Measurements from ENCODE around the gene TBXA2R. TPM values are rescaled to one million over a fixed set of nuclear protein-coding genes. Genes with fewer than 3 reads are reported as not detected.

The TBXA2R gene
- total RNA-seq, 2 experiments from 2014 or later, result 0.47 to 0.75 TPM

GRCh38 chr19:3554254-3555083, 52.2 kb downstream of the TBXA2R start:
- H3K27me3 Mint-ChIP-seq, result no peaks in the 10 kb centered on the region
- peak overlapping the region; percentile 93 for H3K27ac Mint-ChIP-seq
- DNase-seq (peak in 13 of 14 experiments; percentile 20 to 85 (median 50)), ATAC-seq (ENCODE audit: poor library complexity) (peak; percentile 63)
- H3K9me3 Mint-ChIP-seq, result no peaks in the 10 kb centered on the region
- no peaks in the 10 kb centered on the region for H3K9me3 ChIP-seq (ENCODE audit: control insufficient read depth in 1 of 2, insufficient read depth in 1 of 2, low read length in 2 of 2)
- H3K4me1 ChIP-seq (ENCODE audit: insufficient read depth, low read length), result peaks cover 65% of the 10 kb centered on the region
- POLR2A ChIA-PET, result interaction anchor here (0.6 to 2.1 kb wide), 14 partner anchors 9 to 1537 kb away, joined by 3 to 19 read pairs (median 3); partner anchors contain the start of genes MRPL54, S1PR4 and TEKTIP1
- H3K27me3 ChIP-seq (ENCODE audit: control insufficient read depth in 1 of 2, insufficient read depth in 2 of 2, low read length in 2 of 2), result no peaks in the 10 kb centered on the region
- peaks cover 19% of the 10 kb centered on the region for H3K36me3 Mint-ChIP-seq (ENCODE audit: low read depth)
- CTCF ChIA-PET, result interaction anchor here (0.7 to 2.1 kb wide), 3 partner anchors 9 to 769 kb away, joined by 3 to 18 read pairs (median 4); partner anchors contain the start of gene THOP1
- H3K27ac ChIP-seq (ENCODE audit: low read depth in 1 of 2, low read length in 2 of 2), result peak overlapping the region; percentile 80 to 82
- H3K36me3 ChIP-seq (ENCODE audit: insufficient read depth, low read length), result peaks cover 6% of the 10 kb centered on the region
- H3K4me3 Mint-ChIP-seq, result peak overlapping the region; percentile 93
- intact Hi-C loops (cut with DNase I, micrococcal nuclease), result loop anchor here in 1 of 2 experiments (1.0 to 2.0 kb wide), 2 partner anchors 18 to 72 kb away; partner anchors contain the start of genes CACTIN and HMG20B
- peak overlapping the region; percentile 45 for H3K4me3 ChIP-seq (ENCODE audit: low read length)
- TF ChIP-seq CTCF (IDR thresholded peaks at IDR 0.05), result no peak
- H3K4me1 Mint-ChIP-seq (ENCODE audit: low read depth), result peaks cover 42% of the 10 kb centered on the region

- peak overlapping the region; percentile 72 for H3K27ac Mint-ChIP-seq
Measured at GRCh38 chr19:3551792-3552095, 54.9 kb downstream of the TBXA2R start.

More at GRCh38 chr19:3551792-3552095, 54.9 kb downstream of the TBXA2R start:
- POLR2A ChIA-PET, result no interaction called here
- DNase-seq (no peak), ATAC-seq (ENCODE audit: poor library complexity) (no peak)
- Mint-ChIP-seq H3K9me3 (no peaks in the 10 kb centered on the region), H3K36me3 (ENCODE audit: low read depth) (peaks cover 26% of the 10 kb centered on the region), H3K27me3 (no peaks in the 10 kb centered on the region), H3K4me3 (peak overlapping the region; percentile 38), H3K4me1 (ENCODE audit: low read depth) (peaks cover 36% of the 10 kb centered on the region)
- H3K4me1 ChIP-seq (ENCODE audit: insufficient read depth, low read length), result peaks cover 60% of the 10 kb centered on the region
- no peak for TF ChIP-seq CTCF (IDR thresholded peaks at IDR 0.05)
- CTCF ChIA-PET, result no interaction called here
- H3K27me3 ChIP-seq (ENCODE audit: control insufficient read depth in 1 of 2, insufficient read depth in 2 of 2, low read length in 2 of 2), result no peaks in the 10 kb centered on the region
- intact Hi-C loops (cut with DNase I, micrococcal nuclease), result no loop called here
- no peak overlapping the region for H3K27ac ChIP-seq (ENCODE audit: low read depth in 1 of 2, low read length in 2 of 2)
- H3K9me3 ChIP-seq (ENCODE audit: control insufficient read depth in 1 of 2, insufficient read depth in 1 of 2, low read length in 2 of 2), result no peaks in the 10 kb centered on the region
- no peak overlapping the region for H3K4me3 ChIP-seq (ENCODE audit: low read length)
- peaks cover 24% of the 10 kb centered on the region for H3K36me3 ChIP-seq (ENCODE audit: insufficient read depth, low read length)

Measured in CD4-positive, alpha-beta T cell (primary cell).